Stimulated activated CD8-positive, alpha-beta memory T cell treated with anti-CD3 and anti-CD28 coated beads, Interleukin-4, amount 100 ng/mL, for 24 hours (primary cell): ENCODE measurements around the gene C1orf52.
A peak's percentile ranks its signal among the peaks of the same experiment; 100 is the strongest.
"Not testable (repeated sequence)": the region's sequence is repeated elsewhere in the genome, so short reads cannot be mapped to it uniquely, and the experiment has no call there.

ENCODE experiments used
- DNase-seq: peaks from one replicate; pipeline ENCODE4 v3.0.0-alpha.2; 2020; ENCODE audit warnings: low read depth

Gene C1orf52

DNA sequence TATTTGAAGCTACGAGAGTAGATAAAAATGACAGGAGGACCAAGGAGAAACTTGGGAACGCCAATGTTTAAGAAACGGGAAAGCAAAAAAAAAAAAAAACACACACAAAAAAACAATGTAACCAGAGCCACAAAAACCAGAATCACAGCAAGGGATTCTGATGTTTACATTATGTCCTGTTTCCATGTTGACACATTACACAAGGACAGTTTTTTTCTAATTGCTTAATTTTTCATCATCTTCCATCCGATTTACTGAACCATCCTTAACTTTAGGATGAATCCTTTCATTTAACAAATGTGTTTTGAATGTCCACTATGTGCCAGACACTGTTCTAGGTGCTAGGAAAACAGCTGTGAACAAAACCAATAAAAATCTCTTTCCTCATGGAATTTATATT, 18.3 kb upstream of the C1orf52 start:
- DNase-seq: no peak

DNA sequence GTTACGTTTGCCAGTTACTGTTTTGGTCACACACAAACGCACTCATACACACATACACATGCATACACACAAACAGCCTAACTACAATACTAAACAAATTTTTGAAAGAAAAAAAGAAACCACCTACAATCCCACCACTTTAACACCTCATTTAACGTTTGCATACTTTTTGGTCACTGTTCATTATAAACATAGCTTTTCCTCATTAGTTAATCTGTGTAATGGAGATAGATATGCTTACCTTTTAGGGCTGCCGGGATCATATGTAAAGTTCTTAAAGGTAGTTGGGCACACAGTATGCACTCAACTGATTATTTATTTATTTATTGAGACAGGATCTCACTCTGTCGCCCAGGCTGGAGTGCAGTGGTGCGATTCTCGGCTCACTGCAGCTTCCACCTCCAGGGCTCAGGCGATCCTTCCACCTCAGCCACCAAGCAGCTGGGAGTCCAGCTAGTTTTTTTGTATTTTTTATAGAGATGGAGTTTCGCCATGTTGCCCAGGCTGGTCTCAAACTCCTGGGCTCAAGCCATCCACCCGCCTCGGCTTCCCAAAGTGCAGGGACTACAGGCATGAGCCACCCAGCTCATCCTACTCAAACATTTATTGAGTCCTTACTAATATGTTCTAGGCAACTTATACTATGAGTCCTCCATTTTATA, 17.6 kb upstream of the C1orf52 start:
- DNase-seq: no peak

GRCh38 chr1:85276215-85276977, 16.9 kb upstream of the C1orf52 start, which contains the start of gene BCL10:
TSS of gene BCL10 (minus strand) at chr1:85276632. CDS start at chr1:85276352, 280 bp downstream.
- DNase-seq: peak; percentile 97

DNA sequence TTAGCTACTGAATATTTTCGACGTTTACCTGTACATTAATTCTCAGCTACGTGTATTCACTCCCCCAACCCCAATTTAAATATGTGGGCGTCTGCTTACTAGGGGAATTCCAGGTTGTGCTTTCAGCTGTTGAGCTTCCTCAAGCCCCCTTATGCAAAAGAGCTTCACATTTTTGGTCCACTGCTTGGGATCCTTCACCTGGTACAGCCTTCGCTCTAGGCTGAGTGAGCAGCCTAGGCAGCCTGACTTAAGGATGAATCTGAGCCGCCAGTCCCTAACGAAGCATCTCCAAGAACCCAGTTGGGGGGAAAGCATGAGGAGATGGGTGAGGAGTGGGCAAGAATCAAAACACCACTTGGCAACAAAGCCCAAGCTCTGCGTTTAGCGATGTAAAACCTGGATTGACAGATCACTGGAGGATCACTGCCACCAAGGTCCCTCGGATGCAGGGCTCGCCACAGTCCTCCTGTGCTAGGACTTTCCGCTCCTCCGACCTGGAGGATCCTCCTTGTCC, 16.3 kb upstream of the C1orf52 start:
- no peak for DNase-seq

DNA sequence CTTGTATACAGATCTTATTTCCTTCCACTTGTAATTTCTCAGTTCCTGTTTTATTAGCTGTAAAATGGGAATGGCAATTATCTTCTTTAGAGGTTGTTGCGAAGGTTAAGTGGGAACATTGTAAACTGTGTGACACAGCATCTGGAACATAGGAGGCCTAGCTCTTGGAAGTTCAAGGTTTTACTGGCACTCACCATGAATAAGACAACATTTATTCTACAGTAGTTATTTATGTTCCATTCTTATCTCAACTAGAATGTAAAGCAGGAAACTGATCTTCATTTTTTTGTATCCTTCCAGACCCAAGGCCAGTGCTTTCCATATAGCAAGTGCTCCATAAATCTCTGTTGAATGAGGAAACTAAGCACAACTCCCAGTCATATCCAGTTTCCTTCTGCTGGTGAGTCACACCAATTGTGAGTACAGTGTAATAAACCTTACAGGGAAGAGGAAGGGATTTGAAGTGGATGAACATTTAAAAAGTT, 15.5 kb upstream of the C1orf52 start:
- no peak for DNase-seq

GRCh38 chr1:85273397-85273796, 13.9 kb upstream of the C1orf52 start:
- DNase-seq: no peak

DNA sequence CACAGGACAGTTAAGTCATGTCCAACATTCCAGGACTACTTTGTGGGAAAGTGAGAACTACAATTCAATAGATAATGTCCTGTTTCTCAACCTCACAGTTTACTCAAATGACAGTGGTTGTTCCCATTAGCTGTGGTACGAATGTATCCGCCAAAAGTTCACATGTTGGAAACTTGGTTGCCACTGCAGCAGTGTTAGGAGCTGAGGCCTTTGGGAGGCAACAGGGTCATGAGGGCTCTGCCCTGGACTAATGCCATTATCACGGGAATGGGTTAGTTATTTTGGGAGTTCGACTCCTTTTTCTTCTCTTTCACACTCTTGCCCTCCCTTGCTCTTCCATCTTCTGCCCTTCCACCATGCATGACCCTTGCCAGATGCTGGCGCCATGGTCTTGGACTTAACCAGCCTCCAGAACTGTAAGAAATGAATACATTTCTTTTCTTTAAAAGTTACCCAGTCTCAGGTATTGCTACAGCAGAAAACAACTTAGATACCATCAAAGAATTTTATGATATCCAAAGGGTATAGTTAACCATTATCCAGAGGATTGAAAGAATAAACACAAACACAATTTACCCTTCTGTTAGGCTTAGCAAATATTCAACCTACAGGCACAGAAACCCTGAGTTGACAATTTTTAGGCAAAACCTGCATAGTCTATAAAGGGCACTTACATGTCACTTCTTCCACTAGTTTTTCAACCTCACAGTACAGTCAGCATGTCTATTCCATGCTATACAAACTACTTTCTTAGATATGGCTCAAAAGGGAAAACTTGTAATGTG, 9.5 kb upstream of the C1orf52 start:
- no peak for DNase-seq

DNA sequence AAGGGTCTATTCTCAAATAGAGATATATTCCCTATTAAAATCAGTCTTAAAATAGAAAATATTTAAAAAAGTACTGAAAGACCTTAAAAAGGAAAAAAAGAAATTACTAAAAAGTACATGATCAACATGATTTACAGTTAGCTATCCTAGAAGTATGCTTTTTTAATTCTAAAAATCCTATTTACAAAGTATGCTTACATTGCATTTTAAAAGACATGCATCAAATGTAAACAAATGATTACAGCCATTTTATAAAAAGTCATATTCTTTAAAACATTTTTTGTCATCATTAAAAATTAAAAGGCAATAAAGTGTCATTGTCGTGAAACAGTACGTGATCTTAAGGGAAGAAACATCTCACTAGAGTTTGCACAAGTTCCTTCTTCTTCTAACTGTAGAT, 7.9 kb upstream of the C1orf52 start:
- DNase-seq: no peak

DNA sequence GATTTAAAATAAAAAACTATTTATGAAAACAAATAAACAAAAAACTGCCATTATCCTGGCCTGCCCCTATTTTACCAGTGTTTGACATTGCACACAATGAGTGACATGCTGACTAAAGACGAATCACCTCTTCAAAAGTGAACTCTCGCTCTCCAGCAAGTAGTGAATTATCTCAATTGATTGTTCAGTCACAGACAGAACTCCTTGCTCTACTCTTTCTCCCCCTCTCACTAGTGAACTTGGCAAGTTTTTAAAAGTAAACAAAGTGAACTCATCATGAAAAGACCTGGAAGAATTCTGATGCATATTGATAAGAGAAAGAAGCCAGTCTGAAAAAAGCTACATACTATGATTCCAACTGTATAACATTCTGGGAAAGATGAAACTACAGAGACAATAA, 4.7 kb upstream of the C1orf52 start:
- no peak for DNase-seq

GRCh38 chr1:85262985-85263384, 3.5 kb upstream of the C1orf52 start:
- no peak for DNase-seq

DNA sequence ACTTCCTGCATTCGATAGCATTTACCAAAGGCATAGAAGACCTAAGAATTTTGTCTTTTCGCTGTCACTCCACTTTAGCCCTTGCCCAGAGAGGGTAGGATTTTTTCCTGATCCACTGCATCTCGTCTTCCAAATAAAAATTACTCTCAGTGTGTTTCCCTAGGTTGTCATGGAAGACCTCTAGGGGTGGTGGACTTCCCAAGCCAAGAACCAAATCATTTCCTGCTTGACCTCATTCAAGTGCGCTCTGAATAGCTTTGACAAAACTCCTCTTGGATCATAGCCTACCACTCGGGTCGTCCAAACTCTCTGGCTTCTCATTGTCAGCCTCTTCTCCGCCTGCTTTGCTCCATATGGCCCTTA, 431 bp upstream of the C1orf52 start:
- no peak for DNase-seq

DNA sequence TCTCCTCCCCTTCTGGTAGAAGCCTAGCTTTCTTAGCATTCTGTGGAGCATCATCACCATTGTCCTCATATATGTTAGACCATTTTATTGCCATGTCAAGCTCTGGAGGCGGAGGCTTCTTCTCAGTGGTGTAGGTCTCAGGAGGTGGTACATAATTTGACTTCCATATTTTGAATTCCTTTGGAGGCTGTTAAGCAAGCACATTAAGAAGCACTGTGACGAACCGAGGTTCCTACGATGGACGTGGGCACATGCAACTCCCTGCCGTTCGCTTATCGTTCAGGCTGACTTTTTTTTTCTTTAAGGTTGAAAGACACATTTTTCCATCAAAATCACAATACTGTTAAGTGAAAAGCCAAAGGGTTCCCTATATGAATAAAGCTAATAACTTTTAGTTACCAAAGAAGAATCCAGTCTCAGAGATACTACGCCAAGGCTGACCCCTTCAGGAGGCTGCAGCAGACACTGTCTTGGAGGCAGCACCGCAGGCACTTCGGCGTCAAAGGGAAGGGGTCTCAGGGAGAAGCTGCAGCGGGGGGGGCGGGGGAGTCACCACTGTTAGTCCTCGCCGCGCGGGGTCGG, 835 bp downstream of the C1orf52 start:
- no peak for DNase-seq

- not testable (repeated sequence) for DNase-seq
Observed at GRCh38 chr1:85249042-85249441, 10.4 kb downstream of the C1orf52 start.

DNA sequence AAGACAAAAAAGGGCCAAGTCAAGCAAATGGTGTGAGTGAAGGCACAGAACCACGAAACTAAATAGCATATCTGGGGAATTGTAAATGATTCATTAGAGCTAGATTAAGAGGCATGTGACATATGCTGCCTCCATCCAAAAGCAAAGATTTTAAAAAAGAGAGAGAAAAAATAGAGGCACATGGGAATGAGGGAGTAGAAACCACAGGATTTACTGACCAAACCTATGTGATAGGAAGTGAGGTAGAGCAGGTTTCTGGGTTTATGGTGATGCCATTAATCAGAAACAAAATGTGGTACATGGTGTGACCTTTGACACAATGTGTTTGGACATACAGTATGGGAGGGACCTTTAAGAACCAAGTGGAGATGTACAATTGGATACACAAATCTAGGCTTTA, 13.6 kb downstream of the C1orf52 start:
- no peak for DNase-seq

GRCh38 chr1:85245456-85245855, 14.0 kb downstream of the C1orf52 start:
- DNase-seq: no peak

DNA sequence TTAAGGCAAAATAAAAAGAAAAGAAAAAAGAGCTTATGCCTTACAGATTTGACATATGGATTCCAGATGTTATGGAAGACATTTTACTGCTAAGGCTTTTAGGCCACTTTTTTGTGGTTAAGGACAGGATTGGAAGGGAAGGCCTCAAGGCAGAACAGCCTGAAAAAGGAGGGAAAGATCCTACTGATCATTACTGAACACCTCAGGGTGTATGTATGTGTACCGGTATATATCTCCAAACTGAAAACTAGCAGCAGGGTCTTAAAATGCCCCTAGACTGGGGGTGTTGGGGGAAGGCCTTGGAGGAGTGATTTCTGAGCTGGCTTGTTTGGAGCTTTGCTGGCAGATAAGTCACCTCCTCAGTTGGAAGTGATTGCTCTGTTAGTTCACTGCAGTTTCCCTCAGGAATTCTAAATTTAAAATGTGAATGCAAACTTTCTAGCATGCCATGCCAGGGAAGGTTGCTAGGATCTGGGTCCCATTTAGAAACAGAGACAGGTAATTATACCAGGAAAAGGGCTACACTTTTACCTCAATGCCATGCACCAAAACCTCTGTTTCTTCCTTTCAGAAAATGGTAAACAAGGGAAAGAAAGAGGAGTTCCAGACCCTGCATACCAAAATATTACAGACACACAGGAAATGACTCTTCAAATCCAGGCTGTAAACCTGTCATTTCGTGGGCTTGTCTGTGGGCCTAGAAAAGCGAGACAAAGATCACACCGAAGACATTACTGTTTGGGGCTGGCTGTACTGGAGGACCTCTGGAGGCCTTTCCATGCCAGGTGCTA, 15.0 kb downstream of the C1orf52 start:
- DNase-seq: no peak

- no peak for DNase-seq
Observed at GRCh38 chr1:85243372-85243771, 16.1 kb downstream of the C1orf52 start.

GRCh38 chr1:85240643-85241042, 18.8 kb downstream of the C1orf52 start:
- no peak for DNase-seq

- DNase-seq: no peak
Observed at GRCh38 chr1:85240174-85240601, 19.3 kb downstream of the C1orf52 start.

DNA sequence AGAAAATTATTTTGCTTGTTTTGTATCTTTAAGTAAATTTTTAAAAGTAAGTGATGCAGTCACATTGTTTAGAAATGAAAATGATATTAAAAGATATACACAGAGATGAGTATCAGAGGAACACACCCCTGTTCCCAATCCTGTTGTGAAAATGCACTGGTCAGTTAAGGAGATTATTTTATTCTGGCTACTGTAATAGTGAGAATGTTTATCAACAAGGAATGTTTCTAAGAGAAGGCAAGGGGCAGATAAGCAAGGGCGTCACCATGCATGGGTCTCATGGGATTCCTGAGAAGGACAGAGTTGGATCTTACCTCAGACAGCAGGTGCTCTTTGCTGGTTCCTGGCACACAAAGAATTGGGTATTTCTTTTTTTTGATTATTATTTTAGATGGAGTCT, 21.8 kb downstream of the C1orf52 start:
- no peak for DNase-seq

- DNase-seq: no peak
Observed at GRCh38 chr1:85230305-85230977, 29.0 kb downstream of the C1orf52 start.
